Caco-2 (cell line): ENCODE measurements around the gene GPR161. TPM values are rescaled to one million over a fixed set of nuclear protein-coding genes. Genes with fewer than 3 reads are reported as not detected.

ENCODE experiments used
- BruUV-seq: library from RNA; stranded (reverse); fragments of 400-500 nt; replicated peaks from 2 replicates; lab custom pipeline; 2021; lab: Mats Ljungman, UMichigan
- CTCF ChIA-PET: fragments of 300-600 bp; sonication (Branson Sonifier 250); formaldehyde crosslinking; loops from one replicate; lab custom pipeline; 2022; ENCODE audit warnings: antibody characterized with exemption; lab: Charles Lee
- POLR2A ChIA-PET: fragments of 300-600 bp; sonication (Branson Sonifier 250); formaldehyde crosslinking; loops from one replicate; lab custom pipeline; 2022; ENCODE audit warnings: antibody characterized with exemption; lab: Charles Lee
- DNase-seq, 2 experiments: peaks; one replicate each; pipeline versions ENCODE4 v3.0.0 to v3.0.0-alpha.2; 2020 to 2022
- H3K27me3 ChIP-seq: replicated peaks from 2 replicates; pipeline ENCODE4 v1.6.0; 2011; ENCODE audit warnings: low read length; ENCODE audit not compliant: control insufficient read depth, insufficient read depth
- H3K36me3 ChIP-seq: 2 replicates; pipeline ENCODE4 v1.5.1; 2011; ENCODE audit warnings: low read length; ENCODE audit not compliant: control insufficient read depth, insufficient read depth
- H3K4me1 ChIP-seq: fragments of 250-450 bp; sonication (Bioruptor Pico); 2 replicates; pipeline ENCODE4 v1.5.1; 2020; ENCODE audit warnings: mild to moderate bottlenecking
- H3K4me3 ChIP-seq: 2 replicates; pipeline ENCODE4 v1.5.1; 2011; ENCODE audit warnings: low read depth, mild to moderate bottlenecking, control low read depth, low read length
- H3K9me3 ChIP-seq: fragments of 250-450 bp; sonication (Bioruptor Pico); 2 replicates; pipeline ENCODE4 v1.5.1; 2020; ENCODE audit warnings: mild to moderate bottlenecking, moderate library complexity
- H3K27ac Mint-ChIP-seq: one replicate; pipeline ENCODE4 v1.8.0; 2022; ENCODE audit warnings: mixed read lengths; ENCODE audit not compliant: unreplicated experiment
- H3K27me3 Mint-ChIP-seq: one replicate; pipeline ENCODE4 v1.8.0; 2022; ENCODE audit warnings: mixed read lengths; ENCODE audit not compliant: insufficient read depth, unreplicated experiment
- H3K36me3 Mint-ChIP-seq: one replicate; pipeline ENCODE4 v1.8.0; 2022; ENCODE audit warnings: mild to moderate bottlenecking, mixed read lengths; ENCODE audit not compliant: insufficient read depth, unreplicated experiment
- H3K4me1 Mint-ChIP-seq: one replicate; pipeline ENCODE4 v1.8.0; 2022; ENCODE audit warnings: low read depth, mixed read lengths; ENCODE audit not compliant: unreplicated experiment
- H3K4me3 Mint-ChIP-seq: one replicate; pipeline ENCODE4 v1.8.0; 2022; ENCODE audit warnings: mild to moderate bottlenecking, moderate library complexity, mixed read lengths; ENCODE audit not compliant: unreplicated experiment
- H3K9me3 Mint-ChIP-seq: one replicate; pipeline ENCODE4 v1.8.0; 2022; ENCODE audit warnings: mixed read lengths; ENCODE audit not compliant: unreplicated experiment
- CTCF ChIP-seq, 2 experiments: fragments of 200-600 bp in 1 of 2; IDR thresholded peaks; 1 replicate in 1 of 2; 2 replicates in 1 of 2; pipeline versions ENCODE4 v1.5.1 to v1.8.0; 2011 to 2022; ENCODE audit warnings: antibody characterized with exemption in 1 of 2, control low read depth in 1 of 2, inconsistent platforms in 1 of 2, low read depth in 1 of 2, low read length in 1 of 2, mild to moderate bottlenecking in 1 of 2, moderate library complexity in 1 of 2; ENCODE audit not compliant: insufficient read depth in 1 of 2, severe bottlenecking in 1 of 2, unreplicated experiment in 1 of 2
- intact Hi-C: fragments of 100-400 bp; cut with micrococcal nuclease; formaldehyde crosslinking; loops from one replicate; pipeline ENCODE4 v1.10.0; 2022; ENCODE audit not compliant: unreplicated experiment
- total RNA-seq: library from RNA; stranded (reverse); gene quantifications from 2 replicates; pipeline ENCODE4 v1.2.3, GENCODE V29; 2022

The GPR161 gene
- total RNA-seq, 1 experiment from 2014 or later: 38.2 TPM

GRCh38 chr1:168102487-168102886, 34.2 kb downstream of the GPR161 start:
- Mint-ChIP-seq H3K4me1 (peaks cover 6% of the 10 kb centered on the region), H3K9me3 (no peaks in the 10 kb centered on the region), H3K27ac (no peak overlapping the region), H3K36me3 (peaks cover 40% of the 10 kb centered on the region), H3K4me3 (no peak overlapping the region), H3K27me3 (no peaks in the 10 kb centered on the region)
- Histone ChIP-seq H3K4me3 (no peak overlapping the region), H3K4me1 (no peaks in the 10 kb centered on the region), H3K27me3 (no peaks in the 10 kb centered on the region), H3K36me3 (no peaks in the 10 kb centered on the region; the same call in none of the 2 replicates), H3K9me3 (no peaks in the 10 kb centered on the region)
- BruUV-seq: no TSS peak
- CTCF ChIA-PET: interaction anchor here (0.6 kb wide), 1 partner anchor 123 kb away, joined by 6 read pairs; the partner anchor contains the start of gene SFT2D2
- DNase-seq: no peak
- POLR2A ChIA-PET: interaction anchor here (0.7 kb wide), 1 partner anchor 328 kb away, joined by 7 read pairs; no protein-coding TSS in a partner anchor
- intact Hi-C loops: no loop called here
- TF ChIP-seq CTCF (IDR thresholded peaks at IDR 0.05; ENCODE audit: insufficient read depth in 1 of 2, low read depth in 1 of 2, low read length in 1 of 2, severe bottlenecking in 1 of 2, unreplicated experiment in 1 of 2): no peak

GRCh38 chr1:168101336-168101735, 35.4 kb downstream of the GPR161 start:
- H3K9me3 Mint-ChIP-seq: no peaks in the 10 kb centered on the region
- no peak for TF ChIP-seq CTCF (IDR thresholded peaks at IDR 0.05; ENCODE audit: insufficient read depth in 1 of 2, low read depth in 1 of 2, low read length in 1 of 2, severe bottlenecking in 1 of 2, unreplicated experiment in 1 of 2)
- Histone ChIP-seq H3K9me3 (no peaks in the 10 kb centered on the region), H3K36me3 (no peaks in the 10 kb centered on the region; the same call in none of the 2 replicates), H3K4me3 (no peak overlapping the region), H3K4me1 (no peaks in the 10 kb centered on the region), H3K27me3 (no peaks in the 10 kb centered on the region)
- ChIA-PET CTCF (interaction anchor here (0.5 kb wide), 1 partner anchor 274 kb away, joined by 4 read pairs; no protein-coding TSS in a partner anchor), POLR2A (no interaction called here)
- no peaks in the 10 kb centered on the region for H3K27me3 Mint-ChIP-seq
- BruUV-seq: no TSS peak
- intact Hi-C loops: no loop called here
- H3K36me3 Mint-ChIP-seq: peaks cover 43% of the 10 kb centered on the region
- H3K4me1 Mint-ChIP-seq: no peaks in the 10 kb centered on the region
- peak in 1 of 2 experiments; percentile 8 for DNase-seq
- H3K27ac Mint-ChIP-seq: no peak overlapping the region
- H3K4me3 Mint-ChIP-seq: no peak overlapping the region

GRCh38 chr1:168100315-168101002, 36.3 kb downstream of the GPR161 start:
- DNase-seq: no peak
- H3K9me3 ChIP-seq: no peaks in the 10 kb centered on the region
- Mint-ChIP-seq H3K36me3 (peaks cover 47% of the 10 kb centered on the region), H3K27me3 (no peaks in the 10 kb centered on the region), H3K9me3 (no peaks in the 10 kb centered on the region), H3K27ac (no peak overlapping the region), H3K4me1 (no peaks in the 10 kb centered on the region), H3K4me3 (no peak overlapping the region)
- BruUV-seq: no TSS peak
- intact Hi-C loops: no loop called here
- no peaks in the 10 kb centered on the region for H3K4me1 ChIP-seq
- ChIA-PET POLR2A (no interaction called here), CTCF (interaction anchor here (1.4 kb wide), 1 partner anchor 18 kb away, joined by 3 read pairs; no protein-coding TSS in a partner anchor)
- no peaks in the 10 kb centered on the region; the same call in 1 of the 2 replicates for H3K36me3 ChIP-seq
- H3K27me3 ChIP-seq: no peaks in the 10 kb centered on the region
- TF ChIP-seq CTCF (IDR thresholded peaks at IDR 0.05; ENCODE audit: insufficient read depth in 1 of 2, low read depth in 1 of 2, low read length in 1 of 2, severe bottlenecking in 1 of 2, unreplicated experiment in 1 of 2): no peak
- no peak overlapping the region for H3K4me3 ChIP-seq
